PC-9 (cell line): ENCODE results near the gene PLEKHH1.

Source experiments
- EZH2 ChIP-seq: fragments of 200-600 bp; sonication (generic); IDR thresholded peaks from 2 replicates; pipeline ENCODE4 v1.8.0; 2017; ENCODE audit warnings: antibody characterized with exemption, low read depth
- TF ChIP-seq, protein P1 (sequence below): fragments of 200-600 bp; sonication (generic); conservative IDR thresholded peaks from 2 replicates; pipeline ENCODE4 v1.6.1; 2017; ENCODE audit warnings: mixed run types, antibody characterized with exemption, mild to moderate bottlenecking, moderate library complexity

DNA sequence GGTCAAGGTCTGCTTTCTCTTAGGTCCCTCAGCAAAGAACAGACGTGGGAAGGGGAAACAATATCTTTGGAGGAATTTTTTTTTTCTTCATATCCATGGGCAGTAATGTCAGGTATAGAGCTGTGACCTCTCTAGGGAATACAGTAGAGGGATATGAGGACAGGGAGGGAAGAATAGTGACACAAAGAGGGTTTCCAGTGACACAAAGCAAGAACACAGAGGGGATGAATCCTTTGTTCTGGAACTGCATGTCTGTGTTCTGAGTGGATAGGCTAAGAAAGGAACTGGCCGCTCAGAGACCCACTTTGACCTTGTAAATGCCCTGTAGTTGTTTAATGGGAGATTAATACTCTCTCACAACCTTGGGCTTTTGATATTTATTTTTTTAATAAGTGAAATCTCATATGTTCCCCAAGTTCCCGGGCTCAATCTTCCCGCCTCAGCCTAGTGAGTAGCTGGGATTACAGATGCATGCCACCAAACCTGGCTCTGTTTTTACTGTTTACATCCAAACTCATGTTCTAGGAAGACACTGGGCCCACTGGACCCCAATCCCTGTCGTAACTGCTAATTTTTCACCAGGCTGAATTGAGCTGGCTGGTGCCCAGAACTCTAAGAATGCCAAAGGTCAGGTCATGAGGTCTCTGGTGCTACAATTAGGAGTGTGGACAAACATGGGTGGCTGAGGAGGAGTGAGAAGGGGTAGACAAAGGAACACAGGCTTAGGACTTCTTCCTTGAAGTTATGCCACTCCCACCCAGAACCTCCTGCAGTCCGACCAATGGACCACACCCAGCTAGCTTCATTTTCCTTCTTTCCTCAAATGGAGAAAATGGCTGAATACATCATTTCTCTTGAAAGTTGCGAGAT lies 9.1 kb upstream of the PLEKHH1 start:
- TF ChIP-seq, protein P1, sequence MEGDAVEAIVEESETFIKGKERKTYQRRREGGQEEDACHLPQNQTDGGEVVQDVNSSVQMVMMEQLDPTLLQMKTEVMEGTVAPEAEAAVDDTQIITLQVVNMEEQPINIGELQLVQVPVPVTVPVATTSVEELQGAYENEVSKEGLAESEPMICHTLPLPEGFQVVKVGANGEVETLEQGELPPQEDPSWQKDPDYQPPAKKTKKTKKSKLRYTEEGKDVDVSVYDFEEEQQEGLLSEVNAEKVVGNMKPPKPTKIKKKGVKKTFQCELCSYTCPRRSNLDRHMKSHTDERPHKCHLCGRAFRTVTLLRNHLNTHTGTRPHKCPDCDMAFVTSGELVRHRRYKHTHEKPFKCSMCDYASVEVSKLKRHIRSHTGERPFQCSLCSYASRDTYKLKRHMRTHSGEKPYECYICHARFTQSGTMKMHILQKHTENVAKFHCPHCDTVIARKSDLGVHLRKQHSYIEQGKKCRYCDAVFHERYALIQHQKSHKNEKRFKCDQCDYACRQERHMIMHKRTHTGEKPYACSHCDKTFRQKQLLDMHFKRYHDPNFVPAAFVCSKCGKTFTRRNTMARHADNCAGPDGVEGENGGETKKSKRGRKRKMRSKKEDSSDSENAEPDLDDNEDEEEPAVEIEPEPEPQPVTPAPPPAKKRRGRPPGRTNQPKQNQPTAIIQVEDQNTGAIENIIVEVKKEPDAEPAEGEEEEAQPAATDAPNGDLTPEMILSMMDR: no peak
- no peak for TF ChIP-seq EZH2
